Measurements from ENCODE around the gene PHYHIPL.

Gene PHYHIPL

GRCh38 chr10:59176241-59177030, at the start of gene PHYHIPL:
TSS of gene PHYHIPL (plus strand) at chr10:59176643. CDS start at chr10:59176854, 211 bp downstream.
- peak; percentile 77 for DNase-seq
- Histone ChIP-seq H3K27me3 (ENCODE audit: insufficient read depth, low read depth, severe bottlenecking) (no peaks in the 10 kb centered on the region), H3K9me3 (ENCODE audit: severe bottlenecking) (no peaks in the 10 kb centered on the region), H3K4me3 (ENCODE audit: low read depth, low read length) (peak within 1 kb of the TSS; percentile 73), H3K27ac (peak within 1 kb of the TSS; percentile 95), H3K36me3 (peaks cover 3% of the 10 kb centered on the region; the same call in 1 of the 2 replicates)
- no peak for TF ChIP-seq CTCF (IDR thresholded peaks at IDR 0.05; ENCODE audit: low read depth, low read length)

- H3K4me3 ChIP-seq (ENCODE audit: low read depth, low read length) = no peak overlapping the region
- H3K27me3 ChIP-seq (ENCODE audit: insufficient read depth, low read depth, severe bottlenecking) = no peaks in the 10 kb centered on the region
- no peak for TF ChIP-seq CTCF (IDR thresholded peaks at IDR 0.05; ENCODE audit: low read depth, low read length)
- H3K9me3 ChIP-seq (ENCODE audit: severe bottlenecking) = no peaks in the 10 kb centered on the region
- H3K27ac ChIP-seq = no peak overlapping the region
- no peak for DNase-seq
- H3K36me3 ChIP-seq = no peaks in the 10 kb centered on the region
These were observed 49.5 kb upstream of the PHYHIPL start for GRCh38 chr10:59126991-59127390.

GRCh38 chr10:59127991-59128390, 48.5 kb upstream of the PHYHIPL start:
- Histone ChIP-seq H3K27me3 (ENCODE audit: insufficient read depth, low read depth, severe bottlenecking) (no peaks in the 10 kb centered on the region), H3K9me3 (ENCODE audit: severe bottlenecking) (no peaks in the 10 kb centered on the region), H3K27ac (no peak overlapping the region), H3K4me3 (ENCODE audit: low read depth, low read length) (no peak overlapping the region), H3K36me3 (no peaks in the 10 kb centered on the region)
- no peak for TF ChIP-seq CTCF (IDR thresholded peaks at IDR 0.05; ENCODE audit: low read depth, low read length)
- DNase-seq = no peak

- Histone ChIP-seq H3K27ac (no peak overlapping the region), H3K27me3 (ENCODE audit: insufficient read depth, low read depth, severe bottlenecking) (no peaks in the 10 kb centered on the region), H3K4me3 (ENCODE audit: low read depth, low read length) (no peak overlapping the region), H3K9me3 (ENCODE audit: severe bottlenecking) (no peaks in the 10 kb centered on the region), H3K36me3 (no peaks in the 10 kb centered on the region)
- no peak for TF ChIP-seq CTCF (IDR thresholded peaks at IDR 0.05; ENCODE audit: low read depth, low read length)
- DNase-seq = no peak
These were observed 46.6 kb upstream of the PHYHIPL start for GRCh38 chr10:59129867-59130266.

- DNase-seq = no peak
- TF ChIP-seq CTCF (IDR thresholded peaks at IDR 0.05; ENCODE audit: low read depth, low read length) = no peak
- Histone ChIP-seq H3K27me3 (ENCODE audit: insufficient read depth, low read depth, severe bottlenecking) (no peaks in the 10 kb centered on the region), H3K4me3 (ENCODE audit: low read depth, low read length) (no peak overlapping the region), H3K36me3 (no peaks in the 10 kb centered on the region), H3K9me3 (ENCODE audit: severe bottlenecking) (no peaks in the 10 kb centered on the region), H3K27ac (no peak overlapping the region)
These were observed 44.8 kb upstream of the PHYHIPL start for GRCh38 chr10:59131666-59132065.

All from WERI-Rb-1 (cell line).